Thyroid gland (tissue), 4 donors: ENCODE data around the gene ARMH1. TPM values are rescaled to one million over a fixed set of nuclear protein-coding genes. Genes with fewer than 3 reads are reported as not detected.

Source experiments
- DNase-seq, 2 donors: peaks; one replicate each; pipeline ENCODE4 v3.0.0-alpha.2; 2019
- H3K27ac ChIP-seq, 3 donors: fragments of 200-600 bp; sonication (generic); 1 replicate in 2 of 3; 2 replicates in 1 of 3; pipeline ENCODE4 v1.5.1; 2016 to 2019; ENCODE audit warnings: mild to moderate bottlenecking in 1 of 3, moderate library complexity in 1 of 3
- H3K27me3 ChIP-seq: fragments of 200-600 bp; sonication (generic); one replicate; pipeline ENCODE4 v1.5.1; 2019
- H3K36me3 ChIP-seq, 2 donors: fragments of 200-600 bp; sonication (generic); one replicate each; pipeline ENCODE4 v1.5.1; 2016 to 2019
- H3K4me1 ChIP-seq, 2 donors: fragments of 200-600 bp; sonication (generic); one replicate each; pipeline ENCODE4 v1.5.1; 2017 to 2019
- H3K4me3 ChIP-seq, 3 donors: fragments of 200-600 bp; sonication (generic); replicated peaks in 1 of 3; 1 replicate in 2 of 3; 2 replicates in 1 of 3; pipeline ENCODE4 v1.5.1; 2016; ENCODE audit warnings: mild to moderate bottlenecking in 1 of 3
- H3K9me3 ChIP-seq: fragments of 200-600 bp; sonication (generic); one replicate; pipeline ENCODE4 v1.5.1; 2017
- POLR2A ChIP-seq, 2 donors: fragments of 450-650 bp; IDR thresholded peaks; one replicate each; pipeline ENCODE4 v1.6.1; 2017; ENCODE audit warnings: antibody characterized with exemption in 2 of 2, mild to moderate bottlenecking in 2 of 2, moderate library complexity in 1 of 2
- WGBS, 2 donors: methylation state at CpG; one replicate each; pipeline ENCODE4 v1.1.5; 2017; 5-methylcytosine and 5-hydroxymethylcytosine counted together
- intact Hi-C: fragments of 100-400 bp; cut with DNase I; formaldehyde crosslinking; loops from one replicate; pipeline ENCODE4 v1.15.1; 2023
- total RNA-seq, 4 donors: library from RNA; depleted of rRNA; stranded (reverse); fragments of >200 nt; gene quantifications; one replicate each; pipeline ENCODE4 v1.2.3, GENCODE V29; 2016
- TF ChIP-seq, protein P1 (sequence below), 6 experiments: fragments of 200-600 bp in 3 of 6; fragments of 450-650 bp in 3 of 6; sonication (generic) in 3 of 6; IDR thresholded peaks; one replicate each; pipeline ENCODE4 v1.5.1; 2016 to 2019; ENCODE audit warnings: antibody characterized with exemption in 6 of 6, mild to moderate bottlenecking in 2 of 6, inconsistent platforms in 1 of 6, moderate library complexity in 1 of 6

ARMH1 gene
- total RNA-seq, 4 donors from 2014 or later: 1.3 to 1.9 TPM; not detected in 2

DNA sequence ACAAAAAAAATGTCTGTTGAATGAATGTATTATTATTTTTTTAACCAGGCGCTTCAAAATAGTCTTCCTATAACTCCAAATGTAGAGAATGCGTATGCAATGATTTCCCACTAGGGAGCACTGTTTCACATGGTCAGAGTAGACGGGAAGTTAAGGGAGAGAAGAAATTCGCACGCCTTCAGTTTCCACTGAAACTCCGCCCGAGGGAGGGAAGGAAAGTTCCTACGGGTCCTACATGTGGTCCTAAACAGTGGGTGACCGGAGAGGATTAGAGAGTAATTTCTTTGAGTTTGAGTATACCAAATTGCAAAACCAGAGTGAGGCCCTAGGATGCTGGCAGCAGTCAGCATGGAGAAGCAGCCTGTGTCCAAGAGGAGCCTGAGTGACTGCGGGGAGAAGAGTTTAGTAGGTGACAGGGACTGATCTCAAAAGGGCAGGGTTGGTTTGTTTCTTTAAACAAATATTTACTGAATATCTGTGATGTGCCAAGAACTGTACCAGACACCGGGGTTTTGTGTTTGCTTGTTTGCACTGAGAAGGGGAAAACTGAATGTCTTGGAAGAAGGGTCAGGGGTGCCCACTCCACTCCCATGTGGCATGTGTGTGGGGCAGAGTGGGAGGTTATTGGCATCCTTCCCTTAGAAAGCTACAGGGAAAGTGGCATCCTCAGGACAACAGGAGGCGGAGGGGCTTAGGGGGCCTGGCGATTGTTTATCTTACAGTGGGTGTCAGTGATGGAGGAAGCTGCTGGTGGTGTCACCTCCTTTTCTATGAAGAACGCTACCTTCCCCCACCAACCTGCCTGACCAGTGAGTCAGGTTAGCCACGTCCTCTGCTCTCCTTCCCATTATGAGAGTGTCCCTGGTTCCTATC lies 33.7 kb downstream of the ARMH1 start:
- TF ChIP-seq, protein P1, sequence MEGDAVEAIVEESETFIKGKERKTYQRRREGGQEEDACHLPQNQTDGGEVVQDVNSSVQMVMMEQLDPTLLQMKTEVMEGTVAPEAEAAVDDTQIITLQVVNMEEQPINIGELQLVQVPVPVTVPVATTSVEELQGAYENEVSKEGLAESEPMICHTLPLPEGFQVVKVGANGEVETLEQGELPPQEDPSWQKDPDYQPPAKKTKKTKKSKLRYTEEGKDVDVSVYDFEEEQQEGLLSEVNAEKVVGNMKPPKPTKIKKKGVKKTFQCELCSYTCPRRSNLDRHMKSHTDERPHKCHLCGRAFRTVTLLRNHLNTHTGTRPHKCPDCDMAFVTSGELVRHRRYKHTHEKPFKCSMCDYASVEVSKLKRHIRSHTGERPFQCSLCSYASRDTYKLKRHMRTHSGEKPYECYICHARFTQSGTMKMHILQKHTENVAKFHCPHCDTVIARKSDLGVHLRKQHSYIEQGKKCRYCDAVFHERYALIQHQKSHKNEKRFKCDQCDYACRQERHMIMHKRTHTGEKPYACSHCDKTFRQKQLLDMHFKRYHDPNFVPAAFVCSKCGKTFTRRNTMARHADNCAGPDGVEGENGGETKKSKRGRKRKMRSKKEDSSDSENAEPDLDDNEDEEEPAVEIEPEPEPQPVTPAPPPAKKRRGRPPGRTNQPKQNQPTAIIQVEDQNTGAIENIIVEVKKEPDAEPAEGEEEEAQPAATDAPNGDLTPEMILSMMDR (IDR thresholded peaks at IDR 0.05): peak in 3 of 6 experiments; percentile 37 to 69 (median 46)
- TF ChIP-seq POLR2A (IDR thresholded peaks at IDR 0.05): no peak
- Histone ChIP-seq H3K27ac (no peak overlapping the region), H3K36me3 (no peaks in the 10 kb centered on the region), H3K27me3 (no peaks in the 10 kb centered on the region), H3K4me3 (no peak overlapping the region), H3K9me3 (no peaks in the 10 kb centered on the region), H3K4me1 (no peaks in the 10 kb centered on the region)
- peak; percentile 18 to 37 for DNase-seq
- intact Hi-C loops: no loop called here
- 40 to 49% methylated on average over 15 of the region's 15 CpGs for WGBS, 2 donors

DNA sequence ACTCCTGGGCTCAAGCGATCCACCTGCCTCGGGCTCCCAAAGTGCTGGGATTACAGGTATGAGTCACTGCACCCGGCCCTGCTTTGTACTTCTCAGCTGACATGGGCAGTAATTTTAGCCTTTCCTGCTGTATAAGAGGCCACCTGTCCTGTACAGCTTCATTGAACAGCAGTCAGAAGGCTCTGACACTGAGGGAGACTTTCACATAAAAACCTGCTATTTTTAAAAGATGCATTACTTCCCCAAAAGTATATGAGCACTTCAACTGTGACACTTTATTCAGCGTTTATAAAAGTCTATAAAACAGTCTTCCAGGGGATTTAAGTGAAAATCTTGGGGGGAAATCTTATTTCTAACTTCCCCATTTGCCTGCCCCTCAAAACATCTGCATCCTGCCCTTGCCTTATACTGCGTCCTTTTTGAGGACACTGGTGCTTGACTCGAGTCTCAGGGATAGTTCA lies 38.8 kb downstream of the ARMH1 start:
- no peaks in the 10 kb centered on the region for H3K27me3 ChIP-seq
- intact Hi-C loops: no loop called here

DNA sequence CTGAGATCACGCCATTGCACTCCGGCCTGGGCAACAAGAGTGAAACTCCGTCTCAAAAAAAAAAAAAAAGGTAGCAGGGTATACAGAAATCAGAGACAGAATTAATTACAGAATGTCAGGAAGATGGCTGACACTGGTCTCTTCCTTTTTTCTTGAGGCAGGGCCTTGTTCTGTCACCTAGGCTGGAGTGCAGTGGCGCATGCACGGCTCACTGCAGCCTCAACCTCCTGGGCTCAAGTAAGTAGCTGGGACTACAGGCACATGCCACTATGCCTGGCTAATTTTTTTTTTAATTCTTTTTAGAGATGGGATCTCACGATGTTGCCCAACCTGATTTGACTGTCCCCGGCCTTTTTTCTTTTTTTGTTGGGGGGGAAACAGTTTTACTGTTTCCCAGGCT lies 40.0 kb downstream of the ARMH1 start:
- no peak overlapping the region for H3K27ac ChIP-seq

More for the DNA sequence above, 38.8 kb downstream of the ARMH1 start:
- Histone ChIP-seq H3K4me3 (no peak overlapping the region), H3K9me3 (no peaks in the 10 kb centered on the region), H3K4me1 (no peaks in the 10 kb centered on the region), H3K36me3 (no peaks in the 10 kb centered on the region), H3K27ac (no peak overlapping the region)
- peak in 1 of 2 donors; percentile 27 for DNase-seq
- TF ChIP-seq, protein P1 (IDR thresholded peaks at IDR 0.05): no peak
- no peak for TF ChIP-seq POLR2A (IDR thresholded peaks at IDR 0.05)
- WGBS, 2 donors: 53 to 60% methylated on average over 6 of the region's 6 CpGs

DNA sequence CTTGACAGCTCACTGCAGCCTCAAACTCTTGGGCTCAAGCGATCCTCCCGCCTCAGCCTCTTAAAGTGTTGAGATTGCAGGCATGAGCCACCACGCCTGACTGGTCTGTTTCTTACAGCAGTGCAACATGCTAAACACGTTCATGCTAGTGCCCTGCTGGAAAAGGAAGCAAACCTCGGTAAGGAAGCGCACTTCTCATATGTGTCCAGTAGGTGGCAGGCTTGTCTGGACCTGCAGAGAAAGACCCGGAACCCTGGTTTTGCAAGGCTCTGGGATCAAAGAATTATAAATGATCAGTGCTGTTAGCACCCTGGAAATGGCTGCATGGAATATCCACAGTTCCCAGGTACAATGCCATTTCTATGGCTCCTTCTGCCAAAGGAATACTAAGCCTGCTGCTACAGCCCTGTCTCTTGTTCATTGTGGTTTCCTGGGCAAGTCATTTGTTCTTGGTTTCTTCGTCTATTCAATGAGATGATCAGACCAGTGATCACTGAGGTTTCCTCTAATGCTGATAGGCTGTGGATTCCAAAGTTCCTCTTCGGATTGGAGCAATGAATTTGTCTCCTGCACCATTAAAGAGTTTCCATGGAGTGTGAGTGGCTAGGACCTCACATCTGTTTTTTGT lies 40.5 kb downstream of the ARMH1 start:
- Histone ChIP-seq H3K27ac (no peak overlapping the region), H3K4me1 (no peaks in the 10 kb centered on the region), H3K4me3 (no peak overlapping the region), H3K27me3 (no peaks in the 10 kb centered on the region), H3K36me3 (no peaks in the 10 kb centered on the region), H3K9me3 (no peaks in the 10 kb centered on the region)
- TF ChIP-seq POLR2A (IDR thresholded peaks at IDR 0.05): no peak
- TF ChIP-seq, protein P1 (IDR thresholded peaks at IDR 0.05): peak; percentile 71 to 93 (median 82)
- peak; percentile 55 to 66 for DNase-seq
- intact Hi-C loops: no loop called here
- WGBS, 2 donors: 6 to 21% methylated on average over 7 to 9 of the region's 9 CpGs

More for the DNA sequence above, 40.0 kb downstream of the ARMH1 start:
- Histone ChIP-seq H3K9me3 (no peaks in the 10 kb centered on the region), H3K36me3 (no peaks in the 10 kb centered on the region), H3K27me3 (no peaks in the 10 kb centered on the region), H3K4me1 (no peaks in the 10 kb centered on the region), H3K4me3 (no peak overlapping the region)
- intact Hi-C loops: no loop called here
- WGBS, 2 donors: 90 to 93% methylated on average over 7 of the region's 7 CpGs
- no peak for TF ChIP-seq POLR2A (IDR thresholded peaks at IDR 0.05)
- TF ChIP-seq, protein P1 (IDR thresholded peaks at IDR 0.05): no peak
- no peak for DNase-seq

DNA sequence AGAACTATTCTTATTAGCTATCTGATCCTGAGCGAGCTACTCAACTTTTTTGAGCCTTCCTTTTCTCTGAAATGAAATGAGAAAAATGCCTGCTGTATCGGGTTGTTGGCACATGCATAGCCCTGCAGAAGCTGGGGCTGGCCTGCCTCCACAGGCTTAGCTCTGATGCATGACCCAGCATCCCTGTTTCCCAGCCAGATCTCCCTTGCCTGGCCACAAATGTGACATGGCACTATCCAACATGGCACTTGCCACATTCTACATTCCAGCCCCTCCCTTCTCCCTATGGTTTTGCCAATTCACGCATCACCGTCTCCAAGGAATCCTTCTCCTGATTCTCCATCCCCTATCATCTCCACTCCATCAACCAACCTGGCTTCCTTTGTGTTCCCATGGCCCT lies 42.6 kb downstream of the ARMH1 start:
- H3K36me3 ChIP-seq: no peaks in the 10 kb centered on the region
- no peak overlapping the region for H3K4me3 ChIP-seq
- H3K27me3 ChIP-seq: no peaks in the 10 kb centered on the region
- no peaks in the 10 kb centered on the region for H3K4me1 ChIP-seq
- H3K27ac ChIP-seq: no peak overlapping the region
- no peak for DNase-seq
- no peak for TF ChIP-seq POLR2A (IDR thresholded peaks at IDR 0.05)
- TF ChIP-seq, protein P1 (IDR thresholded peaks at IDR 0.05): no peak
- intact Hi-C loops: no loop called here
- H3K9me3 ChIP-seq: no peaks in the 10 kb centered on the region
- 81 to 88% methylated on average over 4 of the region's 4 CpGs for WGBS, 2 donors
